DMS53 treated with DMSO at 0.1 percent for 48 hours (cell line): ENCODE measurements around the gene C1QTNF1.
"Not testable (repeated sequence)": the region's sequence is repeated elsewhere in the genome, so short reads cannot be mapped to it uniquely, and the experiment has no call there.

Source experiments
- DNase-seq: peaks from one replicate; lab custom pipeline; 2025; ENCODE audit not compliant: unreplicated experiment; lab: John Stamatoyannopoulos, UW

The C1QTNF1 gene

DNA sequence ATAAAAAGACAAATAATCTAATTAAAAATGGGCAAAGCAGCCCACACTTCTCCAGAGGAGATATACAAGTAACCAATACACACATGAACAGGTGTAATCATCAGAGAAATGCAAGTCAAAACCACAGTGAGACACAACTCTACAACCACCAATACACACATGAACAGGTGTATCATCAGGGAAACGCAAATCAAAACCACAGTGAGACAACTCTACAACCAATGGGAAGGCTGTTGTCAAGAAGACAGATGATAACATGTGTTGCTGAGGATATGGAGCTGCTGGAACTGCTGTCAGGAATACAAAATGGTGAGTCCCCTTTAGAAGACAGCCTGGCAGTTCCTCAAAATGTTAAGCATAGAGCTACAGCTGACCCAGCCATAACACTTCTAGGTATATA lies 28.2 kb downstream of the C1QTNF1 start:
- DNase-seq = no peak

DNA sequence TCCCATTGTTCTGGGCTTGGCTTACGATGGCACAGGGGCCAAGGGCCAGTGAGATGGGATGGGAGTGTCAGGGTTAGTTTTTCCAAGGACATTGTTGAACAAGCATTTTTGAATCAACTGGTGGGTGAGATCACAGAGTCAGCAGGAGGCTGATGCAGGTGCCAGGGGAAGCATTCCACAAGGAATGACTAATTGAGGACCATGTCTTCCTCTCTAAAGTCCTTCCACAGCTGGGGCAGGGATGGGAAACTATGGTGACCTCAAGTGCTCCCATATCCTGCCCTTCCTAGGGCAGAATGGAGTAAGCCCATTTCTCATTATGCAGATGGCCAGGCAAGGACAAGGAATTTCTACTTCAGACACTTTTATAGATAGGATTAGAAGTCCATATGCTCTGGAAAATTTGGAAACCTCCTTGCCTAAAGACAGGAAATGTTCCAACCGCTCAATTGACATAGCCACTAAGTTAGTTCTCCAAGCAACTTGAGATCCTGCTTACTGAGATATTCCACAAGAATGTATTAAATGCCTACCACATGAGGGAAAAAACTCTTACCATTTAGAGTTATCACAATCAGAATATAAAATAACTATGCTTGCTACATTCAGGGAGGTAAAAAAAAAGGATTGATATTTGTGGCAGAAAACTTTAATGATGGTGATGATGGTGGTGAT lies 29.4 kb downstream of the C1QTNF1 start:
- no peak for DNase-seq

DNA sequence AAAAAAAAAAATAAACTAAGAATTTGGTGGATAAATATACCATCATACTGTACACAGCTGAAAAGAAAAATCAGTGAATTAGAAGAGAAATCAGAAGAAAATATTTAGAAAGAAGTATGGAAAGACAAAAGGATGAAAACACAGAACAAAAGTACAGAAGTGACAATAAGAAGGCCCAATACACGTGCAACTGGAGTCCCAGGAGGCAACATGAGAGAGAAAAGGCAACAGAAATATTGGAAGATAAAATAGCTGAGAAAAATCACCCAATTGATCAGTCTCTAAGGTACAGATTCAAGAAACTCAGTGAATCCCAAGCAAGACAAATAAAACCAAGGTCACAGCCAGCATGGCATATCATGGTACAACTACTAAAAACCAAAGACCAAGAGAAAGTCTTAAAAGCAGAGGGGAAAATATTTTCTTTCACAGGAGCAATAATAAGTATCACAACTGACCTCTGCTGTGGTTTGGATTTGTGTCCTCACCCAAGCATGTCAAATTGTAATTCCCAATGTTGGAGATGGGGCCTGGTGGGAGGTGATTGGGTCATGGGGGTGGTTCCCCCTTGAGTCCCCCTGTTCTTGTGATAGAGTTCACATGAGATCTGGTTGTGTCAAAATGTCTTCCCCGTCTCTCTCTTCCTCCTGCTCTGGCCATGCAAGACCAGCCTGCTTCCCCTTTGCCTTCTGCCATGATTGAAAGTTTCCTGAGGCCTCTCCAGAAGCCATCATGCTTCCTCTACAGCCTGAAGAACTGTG lies 30.4 kb downstream of the C1QTNF1 start:
- no peak for DNase-seq

DNA sequence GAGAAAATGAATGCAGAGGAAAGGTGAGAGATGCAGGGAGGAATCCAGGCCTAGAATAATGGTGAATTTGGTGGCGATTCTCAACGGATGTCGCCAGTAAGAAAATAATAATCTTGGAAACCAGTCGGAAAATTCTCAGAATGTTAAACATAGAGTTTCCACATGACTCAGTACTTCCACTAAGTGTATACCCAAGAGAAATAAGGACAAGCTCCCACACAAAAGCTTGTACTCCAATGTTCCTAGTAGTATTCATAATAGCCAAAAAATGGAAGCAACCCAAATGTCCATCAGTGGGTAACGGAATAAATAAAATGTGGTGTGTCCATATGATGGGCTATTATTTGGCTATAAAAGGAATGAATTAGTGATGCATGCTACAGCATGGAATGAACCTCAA lies 31.2 kb downstream of the C1QTNF1 start:
- no peak for DNase-seq

DNA sequence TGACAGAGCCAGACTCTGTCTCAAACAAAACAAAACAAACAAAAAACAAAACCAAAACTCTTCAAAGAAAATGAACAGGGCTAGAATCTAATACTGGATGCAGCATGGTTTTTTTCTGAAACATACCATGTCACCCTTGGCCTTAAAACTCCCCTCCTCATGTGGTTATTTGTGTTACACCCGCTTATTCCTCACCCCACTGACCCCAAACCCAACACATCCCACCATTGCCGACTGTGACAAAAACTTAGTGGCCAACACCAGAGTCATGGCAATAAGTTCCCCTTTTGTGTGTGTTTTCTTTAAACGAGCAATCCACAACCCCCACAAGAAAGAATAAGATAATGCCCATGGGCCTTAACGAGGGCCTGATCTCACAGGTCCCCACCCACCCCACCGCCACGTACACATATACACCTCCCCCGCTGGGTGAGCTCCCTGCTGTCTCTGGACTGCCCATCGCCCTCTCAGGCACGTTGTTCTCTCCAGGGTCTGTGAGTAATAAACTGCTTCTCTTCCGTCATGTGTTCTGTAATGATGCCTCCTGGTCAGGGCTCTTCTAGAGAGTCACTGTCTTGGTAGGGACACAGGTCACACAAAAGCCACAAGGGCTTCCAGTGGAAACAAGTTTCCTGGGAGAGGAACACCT lies 33.9 kb downstream of the C1QTNF1 start:
- no peak for DNase-seq

DNA sequence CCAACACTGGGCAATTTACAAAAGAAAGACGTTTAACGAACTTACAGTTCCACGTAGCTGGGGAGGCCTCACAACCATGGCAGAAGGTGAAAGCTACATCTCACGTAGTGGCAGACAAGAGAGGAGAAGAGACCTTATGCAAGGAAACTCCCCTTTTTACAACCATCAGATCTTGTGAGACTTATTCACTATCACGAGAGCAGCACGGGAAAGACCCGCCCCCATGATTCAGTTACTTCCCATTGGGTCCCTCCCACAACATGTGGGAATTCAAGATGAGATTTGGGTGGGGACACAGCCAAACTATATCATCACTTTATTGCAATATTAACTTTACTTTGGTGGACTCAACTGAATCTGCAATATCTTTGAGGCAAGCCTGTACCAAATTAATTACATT lies 38.7 kb downstream of the C1QTNF1 start:
- DNase-seq = no peak

DNA sequence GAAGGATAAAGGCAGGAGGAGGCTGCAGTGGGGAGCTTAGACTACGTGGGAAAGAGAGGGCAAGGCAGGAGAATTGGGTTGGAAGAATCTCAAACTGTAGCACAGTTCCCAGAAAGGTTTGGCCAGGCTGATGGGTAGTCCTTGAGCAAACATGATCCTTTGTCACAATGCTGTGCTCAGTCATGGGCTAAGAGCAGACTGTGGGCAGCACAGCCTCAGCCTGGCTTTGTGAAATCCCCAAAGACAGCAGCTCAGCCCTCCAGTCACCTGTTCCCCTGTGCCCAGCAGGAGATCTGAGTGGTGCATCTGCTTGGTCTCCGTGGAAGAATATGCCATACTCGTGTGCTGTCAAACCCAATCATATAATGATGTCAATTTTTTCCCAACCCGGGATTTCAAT lies 40.1 kb downstream of the C1QTNF1 start:
- DNase-seq = no peak

DNA sequence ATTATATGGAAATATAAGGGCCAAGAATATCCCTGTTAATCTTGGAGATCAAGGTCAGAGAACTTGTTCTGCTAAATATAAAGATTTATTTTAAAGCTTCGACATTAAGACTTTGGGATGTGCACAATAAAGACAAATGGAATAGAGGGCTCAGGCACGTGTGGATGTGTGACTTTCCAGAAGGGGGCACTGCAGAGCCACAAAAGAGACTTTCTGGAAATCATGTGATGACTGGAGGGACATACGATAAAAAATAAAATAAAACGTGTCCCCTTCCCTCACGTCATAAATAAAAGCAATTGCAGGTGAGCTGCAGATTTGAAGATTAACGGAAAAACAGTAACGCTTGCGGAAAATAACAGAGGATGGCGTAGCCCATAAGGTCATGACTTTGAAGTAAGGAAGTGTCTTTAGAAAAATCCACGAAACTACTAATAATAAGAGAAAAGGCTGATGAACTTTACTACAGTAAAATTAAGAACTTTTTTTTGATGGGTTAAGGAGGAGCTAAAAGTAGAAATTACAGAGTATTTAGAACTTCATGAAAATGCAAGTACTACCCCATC lies 41.2 kb downstream of the C1QTNF1 start:
- no peak for DNase-seq

DNA sequence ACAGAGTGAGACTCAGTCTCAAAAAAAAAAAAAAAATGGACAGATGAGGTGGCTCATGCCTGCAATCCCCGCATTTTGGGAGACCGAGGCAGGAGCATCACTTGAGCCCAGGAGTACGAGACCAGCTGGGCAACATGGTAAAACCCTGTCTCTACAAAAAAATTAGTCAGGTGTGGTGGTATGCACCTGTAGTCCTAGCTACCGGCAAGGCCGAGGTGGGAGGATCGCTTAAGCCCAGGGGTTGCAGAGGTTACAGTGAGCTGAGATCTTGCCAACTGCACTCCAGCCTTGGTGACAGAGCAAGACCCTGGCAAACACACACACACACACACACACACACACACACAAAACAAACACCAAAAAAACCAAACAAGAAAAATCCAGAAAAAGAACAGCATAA lies 43.0 kb downstream of the C1QTNF1 start:
- no peak for DNase-seq

DNA sequence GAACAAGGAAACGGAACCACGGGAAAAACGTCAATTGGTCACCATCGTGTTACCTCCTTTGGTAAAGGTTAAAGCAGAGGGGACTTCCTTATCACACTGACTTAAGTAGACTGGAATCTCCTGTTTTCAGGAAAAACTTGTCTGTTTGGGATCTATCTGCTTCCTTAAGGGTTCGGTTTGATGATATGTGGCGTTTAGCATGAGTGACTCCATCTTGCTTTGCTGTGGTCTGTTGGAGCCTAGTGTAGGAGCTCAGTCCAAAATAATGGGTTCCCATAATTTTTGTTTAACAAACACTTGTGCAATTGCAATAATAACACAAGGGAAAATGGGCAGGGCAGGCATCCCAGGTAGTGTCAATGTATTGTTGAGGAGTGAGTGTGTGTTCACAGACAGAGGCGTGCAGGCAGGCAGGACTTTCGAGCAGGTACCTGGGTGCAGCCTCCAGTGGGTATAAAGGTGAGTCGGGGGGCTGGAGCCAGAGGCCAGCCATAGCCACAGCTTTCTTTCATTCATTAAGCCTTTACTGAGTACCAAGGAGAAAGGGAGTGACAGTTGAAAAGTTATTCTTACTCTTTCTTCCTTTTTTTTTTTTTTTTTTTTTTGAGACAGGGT lies 46.4 kb downstream of the C1QTNF1 start:
- no peak for DNase-seq

DNA sequence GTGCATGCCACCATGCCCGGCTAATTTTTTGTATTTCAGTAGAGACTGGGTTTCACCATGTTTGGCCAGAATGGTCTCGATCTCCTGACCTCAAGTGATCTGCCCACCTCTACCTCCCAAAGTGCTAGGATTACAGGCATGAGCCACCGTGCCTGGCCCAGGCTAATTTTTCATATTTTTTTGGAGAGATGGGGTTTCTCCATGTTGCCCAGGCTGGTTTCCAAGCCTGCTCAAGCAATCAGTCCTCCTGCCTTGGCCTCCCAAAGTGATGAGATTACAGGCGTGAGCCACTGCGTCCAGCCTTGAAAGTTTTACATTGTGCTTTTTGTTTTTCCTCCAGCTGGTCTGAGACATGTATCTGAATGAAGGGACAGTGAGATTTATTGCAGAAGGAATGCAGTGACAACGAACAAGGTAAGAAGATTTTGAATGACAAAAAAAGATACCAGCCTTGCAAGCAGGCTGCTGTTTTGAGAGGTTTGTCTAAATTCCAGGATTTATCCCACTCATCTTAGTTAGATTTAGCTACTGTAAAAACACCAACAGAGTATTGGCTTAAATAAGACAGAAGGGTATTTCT lies 47.3 kb downstream of the C1QTNF1 start:
- DNase-seq = no peak

DNA sequence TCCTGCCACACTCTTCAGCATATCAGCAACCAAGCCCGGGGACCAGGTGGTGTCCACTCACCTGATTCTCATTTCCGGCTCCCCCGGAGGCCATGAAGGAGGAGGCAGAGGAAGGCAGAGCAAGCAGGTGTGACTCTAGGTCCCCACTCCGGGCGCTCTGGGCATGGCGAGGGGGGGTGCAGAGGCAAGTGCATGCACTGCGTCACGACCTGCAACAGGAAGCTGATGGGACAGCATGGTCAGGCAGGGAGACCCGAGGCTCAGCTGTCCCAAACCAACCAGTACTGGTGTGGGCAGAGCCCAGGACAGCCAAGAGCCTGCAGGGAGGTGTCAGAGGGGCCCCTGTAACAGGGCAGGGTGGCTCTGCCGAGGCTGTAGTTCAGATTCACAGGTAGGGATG lies 48.6 kb downstream of the C1QTNF1 start:
- DNase-seq = no peak

DNA sequence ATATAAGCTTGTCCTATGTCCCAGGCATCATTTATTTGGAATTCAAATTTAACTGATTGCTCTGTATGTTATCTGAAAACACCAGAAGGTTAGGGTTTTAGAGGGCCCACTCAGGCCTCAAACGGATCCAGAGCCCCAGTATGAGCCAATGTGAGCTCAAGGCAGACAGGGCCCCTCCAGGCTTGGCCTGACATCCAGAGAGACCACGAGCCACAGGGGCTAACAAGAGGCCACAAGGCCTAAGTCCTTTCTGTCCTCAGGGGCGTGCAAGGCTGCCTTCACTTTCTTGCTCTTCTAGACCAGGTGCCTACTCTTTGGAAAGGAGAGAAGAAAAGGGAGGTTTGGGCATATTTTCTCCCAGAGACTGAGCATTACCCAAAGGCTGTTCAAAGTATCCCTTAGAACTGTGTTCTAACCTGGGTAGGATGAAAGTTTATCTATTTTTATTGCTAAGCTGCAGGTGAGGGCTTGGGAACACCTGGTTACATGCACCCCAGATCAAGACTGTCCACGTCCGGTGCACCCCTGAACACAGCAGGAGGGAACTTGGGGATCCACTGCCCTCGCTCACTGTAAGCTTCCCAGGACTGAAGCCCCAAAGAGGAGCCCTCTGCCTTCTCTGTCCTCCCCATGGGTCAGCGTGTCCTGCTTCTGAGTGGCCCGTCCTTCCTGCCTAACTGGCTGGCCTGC lies 49.2 kb downstream of the C1QTNF1 start:
- DNase-seq = no peak

DNA sequence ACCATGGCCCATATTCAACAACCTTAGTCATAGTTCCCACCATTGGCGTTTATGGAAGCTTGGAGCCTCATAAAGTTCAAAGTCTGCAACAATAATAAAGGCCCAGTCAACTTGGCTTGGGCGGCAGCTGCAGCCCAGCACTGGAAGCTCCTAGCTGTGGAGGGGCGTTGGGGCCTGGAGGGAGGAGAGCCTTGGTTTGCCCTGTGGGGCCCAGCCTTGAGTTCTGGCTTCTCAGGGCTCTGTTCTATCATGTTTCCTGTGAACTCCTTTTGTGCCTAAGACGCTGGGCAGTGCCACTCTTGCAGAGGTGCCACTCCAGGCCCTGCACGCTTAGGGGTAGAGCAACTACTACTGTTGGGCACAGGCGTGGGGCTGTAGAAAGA lies 49.7 kb downstream of the C1QTNF1 start:
- DNase-seq = no peak

DNA sequence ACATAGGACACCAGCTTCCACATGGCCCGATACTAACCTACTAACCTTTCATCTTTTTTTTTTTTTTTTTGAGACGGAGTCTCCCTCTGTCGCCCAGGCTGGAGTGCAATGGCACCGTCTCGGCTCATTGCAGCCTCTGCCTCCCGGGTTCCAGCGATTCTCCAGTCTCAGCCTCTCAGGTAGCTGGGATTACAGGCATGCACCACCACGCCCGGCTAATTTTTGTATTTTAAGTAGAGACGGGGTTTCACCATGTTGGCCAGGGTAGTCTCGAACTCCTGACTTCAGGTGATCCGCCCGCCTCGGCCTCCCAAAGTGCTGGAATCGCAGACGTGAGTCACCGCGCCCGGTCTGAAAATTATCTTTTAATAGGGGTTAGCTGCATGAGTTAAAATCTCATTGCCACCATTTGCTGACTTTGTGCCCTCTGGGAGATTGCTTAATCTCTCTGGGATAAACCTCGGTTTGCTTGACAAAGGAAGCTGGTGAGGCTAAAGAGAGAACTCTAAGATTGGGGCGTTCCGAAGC lies 50.2 kb downstream of the C1QTNF1 start:
- not testable (repeated sequence) for DNase-seq

DNA sequence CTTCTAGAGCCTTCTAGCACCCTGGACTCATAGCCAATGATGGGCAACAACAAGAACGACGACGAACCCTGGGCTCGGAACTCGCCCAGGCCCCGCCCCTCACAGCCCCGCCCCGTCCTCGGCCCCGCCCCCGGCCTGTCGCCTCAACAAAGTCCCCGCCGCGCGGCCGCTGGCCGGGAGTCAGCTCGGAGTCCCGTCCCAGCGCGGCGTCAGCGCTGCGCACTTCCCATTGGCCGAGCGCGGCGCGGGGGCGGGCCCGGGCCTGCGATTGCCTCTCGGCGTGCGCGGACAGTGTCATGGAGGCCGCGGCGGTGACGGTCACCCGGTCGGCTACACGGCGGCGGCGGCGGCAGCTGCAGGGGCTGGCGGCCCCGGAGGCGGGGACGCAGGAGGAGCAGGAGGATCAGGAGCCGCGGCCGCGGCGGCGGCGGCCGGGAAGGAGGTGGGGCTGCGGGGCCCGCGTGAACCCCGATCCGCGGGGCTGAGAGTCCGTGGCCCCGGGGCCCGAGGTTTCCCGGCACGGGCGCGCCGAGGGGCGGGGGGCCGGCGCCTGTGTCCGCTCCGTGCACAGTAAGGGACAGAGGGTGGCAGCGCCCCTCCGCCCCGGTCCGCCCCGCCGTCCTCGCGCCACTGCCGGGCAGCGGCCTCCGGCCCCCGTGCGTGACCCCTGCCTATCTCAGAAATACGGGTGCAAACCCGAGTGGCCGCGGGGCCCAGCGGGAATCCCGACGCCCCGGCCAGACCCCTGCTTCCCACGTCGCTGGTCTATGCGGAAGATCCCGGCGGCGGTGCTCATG lies 50.9 kb downstream of the C1QTNF1 start, which contains the start of gene ENGASE:
Gene ENGASE, plus strand, starts transcription at position 176 of the 797 bp plus-strand sequence. Its CDS starts 121 bp downstream, at position 297.
- peak; percentile 82 for DNase-seq

DNA sequence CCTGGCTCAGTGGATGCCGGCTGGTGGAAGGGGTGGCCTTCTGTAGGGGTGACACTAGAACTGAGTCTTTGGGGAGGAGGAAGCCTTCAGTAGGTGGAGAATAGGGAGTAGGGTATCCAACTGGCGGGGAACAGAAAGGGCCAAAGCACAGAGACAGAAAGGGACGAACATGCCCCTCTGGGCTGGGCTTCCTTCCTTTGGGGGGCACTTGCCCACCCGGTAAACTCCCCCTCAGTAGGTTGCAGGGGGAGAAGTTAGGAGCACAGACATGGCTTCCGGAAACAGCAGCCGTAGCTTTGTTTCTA lies 51.4 kb downstream of the C1QTNF1 start:
- DNase-seq = no peak

DNA sequence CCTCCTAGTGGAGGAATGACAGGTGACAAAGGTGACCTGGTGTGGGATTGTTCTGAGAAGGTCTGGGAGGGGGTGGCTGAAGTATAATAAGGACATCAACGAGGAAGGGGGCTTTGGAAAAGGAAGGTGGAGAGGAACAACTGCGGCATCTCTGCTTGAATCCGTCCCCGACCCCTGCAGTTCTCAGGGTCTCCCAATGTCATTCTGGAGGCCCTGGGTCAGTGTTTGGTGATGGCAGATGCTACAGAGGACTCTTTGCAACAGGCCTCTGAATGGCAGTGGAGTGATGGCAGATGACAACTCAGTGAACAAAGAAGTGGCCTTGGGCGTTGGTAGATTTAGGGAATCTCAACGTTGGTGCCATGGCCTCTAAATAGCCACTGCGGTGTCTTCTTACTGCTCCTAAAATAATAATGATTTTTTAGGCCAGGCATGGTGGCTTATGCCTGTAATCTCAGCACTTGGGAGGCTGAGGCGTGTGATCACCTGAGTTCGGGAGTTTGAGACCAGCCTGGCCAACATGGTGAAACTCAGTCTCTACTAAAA lies 52.0 kb downstream of the C1QTNF1 start:
- no peak for DNase-seq

DNA sequence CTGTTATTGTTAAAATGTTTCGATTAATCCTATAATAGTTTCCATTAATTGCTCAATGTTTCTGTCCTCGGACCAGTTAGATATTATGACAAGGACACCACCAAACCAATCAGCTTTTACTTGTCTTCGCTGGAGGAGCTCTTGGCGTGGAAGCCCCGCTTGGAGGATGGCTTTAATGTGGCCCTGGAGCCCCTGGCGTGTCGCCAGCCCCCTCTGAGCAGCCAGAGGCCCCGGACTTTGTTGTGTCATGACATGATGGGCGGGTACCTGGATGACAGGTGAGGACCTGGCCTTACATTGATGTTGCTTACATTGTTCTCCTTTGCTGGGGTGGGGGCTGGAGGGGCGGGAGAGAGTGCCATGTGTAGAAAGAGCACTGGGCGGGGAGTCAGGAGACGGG lies 53.6 kb downstream of the C1QTNF1 start:
- DNase-seq = no peak
